ENCODE results near the gene IMMP2L.
"Not testable (repeated sequence)": the region's sequence is repeated elsewhere in the genome, so short reads cannot be mapped to it uniquely, and the experiment has no call there.

IMMP2L gene

DNA sequence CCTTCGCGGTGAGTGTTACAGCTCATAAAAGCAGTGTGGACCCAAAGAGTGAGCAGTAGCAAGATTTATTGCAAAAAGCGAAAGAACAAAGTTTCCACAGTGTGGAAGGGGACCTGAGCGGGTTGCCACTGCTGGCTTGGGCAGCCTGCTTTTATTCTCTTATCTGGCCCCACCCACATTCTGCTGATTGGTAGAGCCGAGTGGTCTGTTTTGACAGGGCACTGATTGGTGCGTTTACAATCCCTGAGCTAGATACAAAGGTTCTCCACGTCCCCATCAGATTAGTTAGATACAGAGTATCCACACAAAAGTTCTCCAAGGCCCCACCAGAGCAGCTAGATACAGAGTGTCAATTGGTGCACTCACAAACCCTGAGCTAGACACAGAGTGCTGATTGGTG lies 18.9 kb upstream of the IMMP2L start:
- H3K27me3 Mint-ChIP-seq = peaks cover 24% of the 10 kb centered on the region
- ATAC-seq (replicated peaks; ENCODE audit: extremely low read depth, poor library complexity, severe bottlenecking); H3K4me1 Mint-ChIP-seq; H3K36me3 Mint-ChIP-seq (ENCODE audit: insufficient read depth); H3K27ac Mint-ChIP-seq (ENCODE audit: low read depth); H3K4me3 Mint-ChIP-seq; DNase-seq (ENCODE audit: low spot score in 2 of 2): not testable (repeated sequence)
- H3K9me3 Mint-ChIP-seq = peaks cover 17% of the 10 kb centered on the region

DNA sequence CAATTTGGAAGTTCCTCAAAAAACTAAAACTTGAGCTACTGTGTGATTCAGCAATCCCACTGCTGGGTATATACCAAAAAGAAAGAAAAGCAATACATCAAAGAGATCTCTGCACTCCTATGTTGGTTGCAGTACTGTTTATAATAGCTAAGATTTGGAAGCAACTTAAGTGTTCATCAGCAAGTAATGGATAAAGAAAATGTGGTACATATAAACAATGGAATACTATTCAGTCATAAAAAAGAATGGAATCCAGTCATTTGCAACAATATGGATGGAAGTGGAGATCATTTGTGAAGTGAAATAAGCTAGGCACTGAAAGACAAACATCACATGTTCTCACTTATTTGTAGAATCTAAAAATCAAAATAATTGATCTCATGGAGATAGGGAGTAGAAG lies 16.5 kb upstream of the IMMP2L start:
- H3K4me1 Mint-ChIP-seq = no peaks in the 10 kb centered on the region
- H3K9me3 Mint-ChIP-seq = peaks cover 17% of the 10 kb centered on the region
- H3K36me3 Mint-ChIP-seq (ENCODE audit: insufficient read depth) = no peaks in the 10 kb centered on the region
- peaks cover 37% of the 10 kb centered on the region for H3K27me3 Mint-ChIP-seq
- H3K4me3 Mint-ChIP-seq = no peak overlapping the region
- ATAC-seq (replicated peaks; ENCODE audit: extremely low read depth, poor library complexity, severe bottlenecking) (no peak), DNase-seq (ENCODE audit: low spot score in 2 of 2) (no peak)
- no peak overlapping the region for H3K27ac Mint-ChIP-seq (ENCODE audit: low read depth)

DNA sequence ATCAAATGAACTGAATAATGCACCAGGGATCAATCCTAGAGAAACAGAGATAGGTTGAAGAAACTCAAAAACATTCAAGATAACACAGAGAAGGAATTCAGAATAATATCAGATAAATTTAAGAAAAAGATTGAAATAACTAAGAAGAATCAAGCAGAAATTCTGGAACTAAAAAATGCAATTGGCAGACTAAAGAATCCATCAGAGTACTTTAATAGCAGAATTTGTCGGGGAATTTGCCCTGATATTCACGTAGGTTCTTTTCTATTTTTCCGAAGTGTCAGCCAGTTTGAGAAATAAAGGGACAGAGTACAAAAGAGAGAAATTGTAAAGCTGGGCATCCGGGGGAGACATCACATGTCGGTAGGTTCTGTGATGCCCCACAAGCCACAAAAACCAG lies 9.4 kb upstream of the IMMP2L start:
- Mint-ChIP-seq H3K36me3 (ENCODE audit: insufficient read depth) (no peaks in the 10 kb centered on the region), H3K27me3 (peaks cover 58% of the 10 kb centered on the region)
- ATAC-seq (replicated peaks; ENCODE audit: extremely low read depth, poor library complexity, severe bottlenecking) = no peak

DNA sequence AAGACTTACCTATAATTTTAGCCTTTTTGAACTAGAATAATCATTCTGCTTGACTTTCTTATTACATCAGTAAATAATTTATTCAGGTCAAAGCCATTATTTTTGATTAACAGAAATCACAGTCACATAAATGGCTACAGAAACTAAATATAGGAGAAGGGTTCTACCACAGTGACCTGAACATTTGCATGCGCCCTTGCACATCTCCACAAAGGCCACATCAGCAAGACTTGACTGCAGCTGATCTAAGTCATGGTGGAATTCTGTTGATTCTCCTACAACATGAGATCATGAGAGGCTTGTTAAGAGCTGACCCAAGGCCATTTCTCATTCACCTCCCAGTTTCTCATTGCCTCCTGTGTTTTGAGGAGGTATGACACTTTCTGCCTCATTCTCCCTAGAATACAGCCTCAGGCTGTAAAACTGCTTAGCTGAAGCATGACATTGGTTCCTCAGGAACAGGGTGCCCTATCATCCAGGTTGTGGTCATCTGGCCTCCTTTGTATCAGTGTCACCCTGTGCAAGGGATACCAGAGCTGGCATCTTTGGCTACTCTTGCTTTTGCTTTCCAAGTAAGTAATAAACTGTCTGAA lies 6.7 kb upstream of the IMMP2L start:
- DNase-seq (ENCODE audit: low spot score in 2 of 2) = no peak
- Mint-ChIP-seq H3K4me3 (no peak overlapping the region), H3K27me3 (peaks cover 54% of the 10 kb centered on the region), H3K9me3 (peaks cover 9% of the 10 kb centered on the region), H3K36me3 (ENCODE audit: insufficient read depth) (no peaks in the 10 kb centered on the region), H3K27ac (ENCODE audit: low read depth) (no peak overlapping the region), H3K4me1 (no peaks in the 10 kb centered on the region)
- ATAC-seq (replicated peaks; ENCODE audit: extremely low read depth, poor library complexity, severe bottlenecking) = no peak

More for the DNA sequence above, 9.4 kb upstream of the IMMP2L start:
- Mint-ChIP-seq H3K4me1 (no peaks in the 10 kb centered on the region), H3K9me3 (peaks cover 9% of the 10 kb centered on the region), H3K4me3 (no peak overlapping the region), H3K27ac (ENCODE audit: low read depth) (no peak overlapping the region)
- DNase-seq (ENCODE audit: low spot score in 2 of 2) = no peak

DNA sequence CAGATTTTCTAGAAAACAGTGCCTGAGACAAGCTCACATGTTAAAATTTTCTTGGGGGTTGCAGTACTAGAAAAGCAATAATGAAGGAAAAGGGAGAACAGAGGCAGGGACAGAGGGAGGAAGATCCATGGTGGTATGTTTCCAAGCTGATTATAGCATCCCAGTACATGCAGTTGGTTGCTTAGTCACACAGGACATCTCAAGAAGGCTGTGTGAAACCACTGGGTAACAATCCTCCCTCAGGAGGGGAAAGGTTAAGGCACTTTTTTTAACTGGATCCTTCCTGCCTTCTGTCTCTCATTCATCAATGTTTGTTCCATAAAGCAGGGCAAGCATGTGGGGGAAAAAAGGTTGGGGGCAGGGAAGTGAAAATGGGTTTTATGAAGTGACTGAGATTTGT lies 6.1 kb upstream of the IMMP2L start:
- no peaks in the 10 kb centered on the region for H3K4me1 Mint-ChIP-seq
- H3K27ac Mint-ChIP-seq (ENCODE audit: low read depth) = no peak overlapping the region
- DNase-seq (ENCODE audit: low spot score in 2 of 2) (no peak), ATAC-seq (replicated peaks; ENCODE audit: extremely low read depth, poor library complexity, severe bottlenecking) (no peak)
- H3K36me3 Mint-ChIP-seq (ENCODE audit: insufficient read depth) = no peaks in the 10 kb centered on the region
- H3K4me3 Mint-ChIP-seq = no peak overlapping the region
- H3K27me3 Mint-ChIP-seq = peaks cover 49% of the 10 kb centered on the region
- peaks cover 9% of the 10 kb centered on the region for H3K9me3 Mint-ChIP-seq

DNA sequence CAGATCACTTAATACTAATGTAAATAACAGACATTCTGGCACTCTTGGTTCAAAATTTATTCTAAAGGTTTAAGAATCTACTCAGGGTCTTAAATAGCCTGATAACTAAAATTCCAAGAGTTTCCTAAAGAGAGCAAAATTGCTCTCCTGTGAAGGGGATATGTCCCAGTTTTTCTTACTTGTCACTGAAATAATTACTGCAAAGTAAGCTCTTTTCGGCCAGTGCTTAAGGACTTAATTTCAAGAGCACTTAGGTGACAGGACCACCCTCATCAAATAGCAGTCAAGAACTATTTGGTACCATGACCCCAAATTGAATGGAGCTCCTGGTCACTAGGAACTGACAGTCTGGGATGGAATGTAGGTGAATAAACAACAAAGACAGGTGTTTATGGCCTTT lies 1.8 kb upstream of the IMMP2L start:
- Mint-ChIP-seq H3K36me3 (ENCODE audit: insufficient read depth) (peaks cover 8% of the 10 kb centered on the region), H3K27me3 (peaks cover 30% of the 10 kb centered on the region), H3K27ac (ENCODE audit: low read depth) (no peak overlapping the region), H3K4me1 (peaks cover 15% of the 10 kb centered on the region), H3K4me3 (no peak overlapping the region), H3K9me3 (no peaks in the 10 kb centered on the region)
- DNase-seq (ENCODE audit: low spot score in 2 of 2) = no peak
- ATAC-seq (replicated peaks; ENCODE audit: extremely low read depth, poor library complexity, severe bottlenecking) = no peak

DNA sequence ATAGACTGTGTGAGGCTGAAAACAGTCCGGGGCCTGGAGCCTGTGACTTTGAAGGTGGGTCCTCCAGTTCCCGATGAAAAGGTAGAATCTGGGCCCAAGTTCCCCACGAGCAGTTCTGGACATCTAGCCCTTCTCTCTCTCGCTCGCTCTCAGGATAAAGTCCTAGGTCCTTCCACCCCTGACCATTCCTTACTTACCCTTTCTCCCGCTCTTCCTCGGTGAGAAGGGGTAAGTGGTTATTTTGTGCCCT lies 713 bp downstream of the IMMP2L start:
- H3K9me3 Mint-ChIP-seq = no peaks in the 10 kb centered on the region
- DNase-seq (ENCODE audit: low spot score in 2 of 2) (no peak), ATAC-seq (replicated peaks; ENCODE audit: extremely low read depth, poor library complexity, severe bottlenecking) (no peak)
- peak overlapping the region; percentile 93 for H3K27ac Mint-ChIP-seq (ENCODE audit: low read depth)
- peak overlapping the region; percentile 87 for H3K4me3 Mint-ChIP-seq
- H3K27me3 Mint-ChIP-seq = peaks cover 10% of the 10 kb centered on the region
- peaks cover 26% of the 10 kb centered on the region for H3K4me1 Mint-ChIP-seq
- H3K36me3 Mint-ChIP-seq (ENCODE audit: insufficient read depth) = peaks cover 10% of the 10 kb centered on the region

DNA sequence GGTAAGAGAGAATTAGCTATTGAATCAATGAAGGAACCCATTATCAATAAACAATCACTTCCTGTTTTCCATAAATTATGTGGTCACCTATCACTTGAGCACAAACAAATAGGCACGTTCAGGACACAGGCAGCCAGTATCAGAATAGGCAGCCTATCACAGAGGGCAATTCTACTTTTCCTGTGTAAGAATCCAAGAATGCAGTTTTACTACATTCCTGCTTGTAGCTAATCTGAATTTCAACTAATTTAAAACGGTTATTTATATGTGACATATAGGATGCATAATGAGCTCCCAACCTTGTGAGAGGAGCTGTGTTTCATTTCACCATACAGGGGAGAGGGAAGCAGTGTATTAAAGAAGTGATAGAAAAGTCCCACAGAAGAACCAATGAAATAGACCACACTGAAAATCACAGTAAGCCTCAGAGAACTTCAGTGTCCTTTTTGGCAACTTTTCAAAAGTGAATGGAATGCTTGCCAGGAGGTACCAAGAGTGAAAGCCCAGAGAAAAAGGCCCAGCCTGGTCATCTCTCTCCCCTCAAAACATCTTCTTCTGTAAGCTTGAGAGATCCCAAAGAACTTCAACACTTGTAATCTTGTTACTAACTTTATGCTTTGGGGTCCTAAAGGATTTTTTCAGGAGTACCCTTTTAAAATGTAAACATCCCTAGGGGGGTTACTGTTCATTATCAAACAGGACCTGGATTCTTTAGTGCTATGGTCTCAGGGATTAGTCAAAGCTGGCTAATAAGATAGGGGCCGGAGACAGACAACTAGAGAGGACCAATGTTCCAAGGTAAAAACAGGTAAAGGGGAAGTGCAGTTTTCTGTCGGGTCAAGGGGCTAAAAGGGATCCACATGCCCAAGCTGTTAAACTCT lies 1.3 kb downstream of the IMMP2L start:
- Mint-ChIP-seq H3K4me1 (peaks cover 29% of the 10 kb centered on the region), H3K4me3 (peak overlapping the region; percentile 87), H3K27ac (ENCODE audit: low read depth) (no peak overlapping the region), H3K9me3 (no peaks in the 10 kb centered on the region), H3K27me3 (peaks cover 10% of the 10 kb centered on the region), H3K36me3 (ENCODE audit: insufficient read depth) (peaks cover 12% of the 10 kb centered on the region)
- DNase-seq (ENCODE audit: low spot score in 2 of 2) = no peak
- ATAC-seq (replicated peaks; ENCODE audit: extremely low read depth, poor library complexity, severe bottlenecking) = no peak

DNA sequence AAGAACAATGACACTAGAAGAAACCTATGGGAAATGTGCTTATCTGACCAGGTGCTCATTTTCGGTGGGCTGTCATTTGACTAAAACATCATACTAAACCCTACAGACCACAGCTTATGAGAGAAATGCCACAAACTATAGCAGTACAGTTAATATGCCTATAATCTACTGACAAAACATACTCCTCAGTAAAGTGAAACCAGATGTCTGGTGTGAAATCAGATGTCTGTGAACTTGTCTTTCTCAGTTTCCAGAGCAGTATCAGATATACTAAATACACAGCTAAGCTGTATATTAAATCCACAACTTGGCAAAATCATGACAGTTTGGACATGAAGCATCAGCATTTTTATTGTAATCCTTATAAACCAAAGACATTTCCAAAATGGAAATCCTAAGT lies 3.3 kb downstream of the IMMP2L start:
- ATAC-seq (replicated peaks; ENCODE audit: extremely low read depth, poor library complexity, severe bottlenecking) (no peak), DNase-seq (ENCODE audit: low spot score in 2 of 2) (no peak)
- Mint-ChIP-seq H3K27me3 (no peaks in the 10 kb centered on the region), H3K4me1 (peaks cover 29% of the 10 kb centered on the region), H3K36me3 (ENCODE audit: insufficient read depth) (peaks cover 16% of the 10 kb centered on the region), H3K9me3 (no peaks in the 10 kb centered on the region), H3K27ac (ENCODE audit: low read depth) (no peak overlapping the region), H3K4me3 (no peak overlapping the region)

DNA sequence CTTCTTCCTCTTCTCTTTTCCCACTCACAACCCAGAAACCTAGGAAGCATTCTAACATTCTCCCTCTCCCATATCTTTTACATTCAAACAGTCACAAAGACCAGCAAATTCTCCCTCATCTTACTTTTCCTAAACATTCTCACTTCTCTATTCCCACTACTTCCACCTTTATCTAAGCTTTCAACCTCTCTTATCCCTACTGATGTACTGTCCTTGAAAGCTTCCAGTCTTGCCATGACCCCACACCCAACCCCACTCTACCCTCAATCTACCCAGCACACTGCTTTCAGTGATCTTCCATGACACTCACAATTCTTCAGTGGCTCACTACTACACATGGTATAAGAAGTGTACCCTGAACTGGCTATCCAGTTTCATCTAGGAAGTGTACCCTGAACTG lies 5.3 kb downstream of the IMMP2L start:
- DNase-seq (ENCODE audit: low spot score in 2 of 2) = no peak
- Mint-ChIP-seq H3K27ac (ENCODE audit: low read depth) (no peak overlapping the region), H3K4me3 (no peak overlapping the region), H3K27me3 (no peaks in the 10 kb centered on the region), H3K9me3 (no peaks in the 10 kb centered on the region), H3K4me1 (peaks cover 29% of the 10 kb centered on the region), H3K36me3 (ENCODE audit: insufficient read depth) (peaks cover 14% of the 10 kb centered on the region)
- ATAC-seq (replicated peaks; ENCODE audit: extremely low read depth, poor library complexity, severe bottlenecking) = no peak

DNA sequence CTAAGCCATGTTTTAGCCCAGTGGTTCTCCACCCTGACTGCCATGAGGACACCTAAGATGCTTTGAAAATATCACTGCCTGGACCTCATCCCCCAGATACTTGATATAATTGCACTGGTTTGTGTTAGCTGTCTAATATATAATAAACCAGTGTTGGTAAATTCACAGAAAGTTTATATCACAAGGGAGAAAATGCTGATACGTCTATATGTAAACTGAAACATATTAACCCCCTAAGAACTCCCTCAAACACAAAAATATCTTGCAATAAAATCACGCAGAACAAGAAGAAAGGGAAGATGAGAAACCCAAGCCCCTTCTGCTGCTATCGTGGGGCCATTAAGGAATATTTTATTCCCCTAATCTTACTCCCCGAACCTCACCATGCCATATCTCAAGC lies 8.2 kb downstream of the IMMP2L start:
- H3K4me3 Mint-ChIP-seq = no peak overlapping the region
- ATAC-seq (replicated peaks; ENCODE audit: extremely low read depth, poor library complexity, severe bottlenecking) = no peak
- H3K4me1 Mint-ChIP-seq = peaks cover 14% of the 10 kb centered on the region

DNA sequence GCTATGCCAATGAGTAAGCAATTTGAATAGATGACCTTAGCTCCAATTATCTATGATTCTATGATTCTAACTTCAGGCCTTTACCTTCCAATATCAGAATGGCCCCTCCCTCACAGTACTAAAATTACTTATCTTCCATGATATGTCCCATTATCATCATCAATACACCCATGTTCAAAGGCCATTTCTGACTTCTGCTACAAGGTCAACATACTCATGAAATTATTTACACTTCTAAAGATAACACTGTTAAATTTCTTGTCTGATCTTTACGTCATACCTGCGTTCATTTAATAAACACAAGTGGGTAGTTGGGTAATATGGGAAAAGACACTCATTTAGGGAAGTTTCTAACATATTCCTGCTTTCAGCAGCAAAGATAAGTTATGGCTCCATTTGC lies 21.2 kb downstream of the IMMP2L start:
- Mint-ChIP-seq H3K27ac (ENCODE audit: low read depth) (no peak overlapping the region), H3K4me3 (no peak overlapping the region), H3K36me3 (ENCODE audit: insufficient read depth) (no peaks in the 10 kb centered on the region), H3K4me1 (no peaks in the 10 kb centered on the region), H3K9me3 (no peaks in the 10 kb centered on the region), H3K27me3 (no peaks in the 10 kb centered on the region)
- ATAC-seq (replicated peaks; ENCODE audit: extremely low read depth, poor library complexity, severe bottlenecking) (no peak), DNase-seq (ENCODE audit: low spot score in 2 of 2) (no peak)

More for the DNA sequence above, 8.2 kb downstream of the IMMP2L start:
- Mint-ChIP-seq H3K9me3 (no peaks in the 10 kb centered on the region), H3K27ac (ENCODE audit: low read depth) (no peak overlapping the region), H3K27me3 (no peaks in the 10 kb centered on the region), H3K36me3 (ENCODE audit: insufficient read depth) (peaks cover 10% of the 10 kb centered on the region)
- no peak for DNase-seq (ENCODE audit: low spot score in 2 of 2)

DNA sequence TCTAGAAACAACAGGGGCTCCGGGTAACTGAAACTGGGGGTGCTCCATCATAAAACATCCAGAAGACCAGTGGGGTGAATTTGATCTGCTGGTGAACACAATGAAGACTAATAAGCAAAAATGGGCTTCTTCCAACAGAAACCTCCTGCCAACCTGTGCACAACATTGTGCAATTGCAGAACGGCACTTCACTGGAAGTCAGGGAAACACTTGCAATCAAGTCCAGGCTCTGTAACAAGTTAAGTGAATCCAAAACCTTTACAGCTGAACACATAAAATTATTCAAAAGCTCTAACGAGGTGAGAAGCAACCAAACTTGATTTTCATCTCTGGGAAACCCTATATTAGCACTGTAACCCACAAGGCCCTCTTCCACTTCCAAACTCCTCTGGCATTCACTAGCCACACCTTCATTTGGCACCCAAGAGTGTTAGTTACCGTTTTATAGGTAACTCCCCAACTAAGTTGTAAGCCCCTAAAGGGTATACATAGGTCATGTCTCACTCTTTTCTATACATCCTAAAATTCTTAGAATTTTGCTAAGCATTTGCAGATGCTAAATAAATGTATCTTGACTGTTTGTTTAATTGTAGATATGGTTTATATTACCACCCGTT lies 22.0 kb downstream of the IMMP2L start:
- Mint-ChIP-seq H3K27me3 (no peaks in the 10 kb centered on the region), H3K27ac (ENCODE audit: low read depth) (no peak overlapping the region), H3K4me1 (no peaks in the 10 kb centered on the region), H3K9me3 (no peaks in the 10 kb centered on the region), H3K36me3 (ENCODE audit: insufficient read depth) (peaks cover 2% of the 10 kb centered on the region), H3K4me3 (no peak overlapping the region)
- DNase-seq (ENCODE audit: low spot score in 2 of 2) (no peak), ATAC-seq (replicated peaks; ENCODE audit: extremely low read depth, poor library complexity, severe bottlenecking) (no peak)

All from central memory CD8-positive, alpha-beta T cell (primary cell).